SJSA1 (cell line): ENCODE results near the gene GPR162. TPM values are rescaled to one million over a fixed set of nuclear protein-coding genes. Genes with fewer than 3 reads are reported as not detected.

ENCODE experiments used
- total RNA-seq: library from RNA; depleted of rRNA; stranded (reverse); fragments of >200 nt; shearing (Covaris generic); gene quantifications from 2 replicates; pipeline ENCODE4 v1.2.3, GENCODE V29; 2014; rRNA removed

Gene GPR162
- total RNA-seq, 1 experiment from 2014 or later, result 0.16 TPM

Other genes with a start within 250 kb of the GPR162 start
- gene CHD4, start 214.4 kb upstream of the GPR162 start, total RNA-seq, result 178 and 180 TPM in 2 replicates
- gene LPAR5, start 185.9 kb upstream of the GPR162 start, total RNA-seq, result not detected in 2 replicates
- not detected in 2 replicates for gene ACRBP, start 174.4 kb upstream of the GPR162 start, total RNA-seq
- 34.8 and 41.0 TPM in 2 replicates for gene ING4, start 158.7 kb upstream of the GPR162 start, total RNA-seq
- 19.5 and 20.0 TPM in 2 replicates for gene ZNF384, start 132.4 kb upstream of the GPR162 start, total RNA-seq
- gene PIANP, start 121.0 kb upstream of the GPR162 start, total RNA-seq, result not detected in 2 replicates
- gene COPS7A, start 97.8 kb upstream of the GPR162 start, total RNA-seq, result 80.2 and 82.4 TPM in 2 replicates
- gene MLF2, start 68.7 kb upstream of the GPR162 start, total RNA-seq, result 171 and 243 TPM in 2 replicates
- 243 and 442 TPM in 2 replicates for gene PTMS, start 55.5 kb upstream of the GPR162 start, total RNA-seq
- 0.13 and 0.47 TPM in 2 replicates for gene LAG3, start 49.3 kb upstream of the GPR162 start, total RNA-seq
- gene CD4, start 32.3 kb upstream of the GPR162 start, total RNA-seq, result not detected in 2 replicates
- 0.63 TPM in 1 of 2 replicates, not detected in the other for gene P3H3, start 6.6 kb downstream of the GPR162 start, total RNA-seq
- not detected in 2 replicates for gene GNB3, start 19.1 kb downstream of the GPR162 start, total RNA-seq
- 143 and 156 TPM in 2 replicates for gene CDCA3, start 29.5 kb downstream of the GPR162 start, total RNA-seq
- 121 and 150 TPM in 2 replicates for gene USP5, start 30.3 kb downstream of the GPR162 start, total RNA-seq
- gene TPI1, start 45.7 kb downstream of the GPR162 start, total RNA-seq, result 1,911 and 2,129 TPM in 2 replicates
- gene SPSB2, start 51.5 kb downstream of the GPR162 start, total RNA-seq, result 14.1 and 16.2 TPM in 2 replicates
- gene LRRC23, start 83.0 kb downstream of the GPR162 start, total RNA-seq, result 12.2 and 20.0 TPM in 2 replicates
- 5.3 and 7.1 TPM in 2 replicates for gene ENO2, start 92.8 kb downstream of the GPR162 start, total RNA-seq
- gene ATN1, start 106.1 kb downstream of the GPR162 start, total RNA-seq, result 6.0 and 7.2 TPM in 2 replicates
- gene RNU7-1, start 122.0 kb downstream of the GPR162 start, total RNA-seq, result not detected in 2 replicates
- gene C12orf57, start 122.2 kb downstream of the GPR162 start, total RNA-seq, result 331 and 408 TPM in 2 replicates
- gene PTPN6, start 129.5 kb downstream of the GPR162 start, total RNA-seq, result not detected in 2 replicates
- 254 and 334 TPM in 2 replicates for gene PHB2, start 148.8 kb downstream of the GPR162 start, total RNA-seq
- gene EMG1, start 149.1 kb downstream of the GPR162 start, total RNA-seq, result 60.7 and 65.8 TPM in 2 replicates
- gene LPCAT3, start 196.7 kb downstream of the GPR162 start, total RNA-seq, result 8.3 and 19.2 TPM in 2 replicates
- 21.2 and 35.0 TPM in 2 replicates for gene C1S, start 238.9 kb downstream of the GPR162 start, total RNA-seq